Vagina (tissue), 2 donors: ENCODE results near the gene GATM.

ENCODE experiments used
- CTCF ChIP-seq, 3 experiments: fragments of 450-650 bp in 2 of 3; fragments of 200-600 bp in 1 of 3; sonication (generic) in 1 of 3; IDR thresholded peaks; one replicate each; pipeline ENCODE4 v1.5.1; 2017 to 2019; ENCODE audit warnings: antibody characterized with exemption in 3 of 3, mild to moderate bottlenecking in 2 of 3, moderate library complexity in 2 of 3
- POLR2AphosphoS5 ChIP-seq, 2 donors: sonication (generic); formaldehyde crosslinking; IDR thresholded peaks; one replicate each; pipeline ENCODE4 v1.9.0; 2017; ENCODE audit warnings: antibody characterized with exemption in 2 of 2, mild to moderate bottlenecking in 2 of 2, low read depth in 1 of 2; ENCODE audit not compliant: insufficient read depth in 1 of 2

- TF ChIP-seq CTCF (IDR thresholded peaks at IDR 0.05) (no peak), POLR2AphosphoS5 (IDR thresholded peaks at IDR 0.05; ENCODE audit: insufficient read depth in 1 of 2, low read depth in 1 of 2) (no peak)
Observed at GRCh38 chr15:45387380-45388007, 9.2 kb upstream of the GATM start.
